ENCODE measurements around the gene AMPH. TPM values are rescaled to one million over a fixed set of nuclear protein-coding genes. Genes with fewer than 3 reads are reported as not detected.

The AMPH gene
- total and polyA plus RNA-seq, 3 experiments from 2014 or later: 0.18 TPM; not detected in 2

DNA sequence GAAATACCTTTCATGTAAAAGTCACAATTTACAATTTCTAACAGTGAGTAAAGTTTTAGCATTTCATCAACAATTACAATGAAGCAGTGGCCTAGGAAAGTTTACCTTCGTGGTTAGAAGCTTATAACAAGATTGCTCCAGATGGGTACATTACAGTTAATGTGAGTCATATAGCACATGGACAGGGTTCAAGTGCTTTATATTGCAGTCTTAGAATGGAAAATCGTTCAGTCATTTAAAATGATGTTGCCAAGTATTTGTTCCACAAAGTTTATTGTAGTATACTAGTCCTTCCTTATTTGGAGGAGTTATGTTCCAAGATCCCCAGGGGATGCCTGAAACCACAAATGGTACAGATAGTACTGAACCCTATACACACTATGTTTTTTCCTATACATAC lies 183.1 kb downstream of the AMPH start:
- no peaks in the 10 kb centered on the region for H3K9me3 ChIP-seq (ENCODE audit: low read length)

DNA sequence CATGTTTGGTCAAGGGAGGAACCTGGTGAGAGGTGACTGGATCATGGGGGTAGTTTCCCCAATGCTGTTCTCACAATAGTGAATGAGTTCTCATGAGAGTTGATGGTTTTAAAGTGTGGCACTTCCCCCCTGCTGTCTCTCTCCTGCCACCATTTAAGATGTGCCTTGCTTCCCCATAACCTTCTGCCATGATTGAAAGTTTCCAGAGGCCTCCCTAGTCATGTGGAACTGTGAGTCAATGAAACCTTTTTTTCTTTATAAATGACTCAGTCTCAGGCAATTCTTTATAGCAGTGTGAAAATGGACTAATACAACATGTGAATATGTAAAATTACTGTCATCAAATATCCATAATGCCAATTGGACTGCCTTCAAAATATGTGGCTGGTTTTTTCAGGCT lies 192.2 kb downstream of the AMPH start:
- ChIA-PET POLR2A (interaction anchor here (0.6 kb wide), 1 partner anchor 613 kb away, joined by 3 read pairs; no protein-coding TSS in a partner anchor), CTCF (no interaction called here)
- H3K4me3 ChIP-seq (ENCODE audit: low read length): no peak overlapping the region
- Mint-ChIP-seq H3K36me3 (peaks cover 0 to 7% (median 0%) of the 10 kb centered on the region in 3 donors), H3K9me3 (no peaks in the 10 kb centered on the region), H3K27ac (no peak overlapping the region), H3K4me3 (no peak overlapping the region), H3K27me3 (peaks cover 4 to 15% of the 10 kb centered on the region in 2 donors), H3K4me1 (peaks cover 1% of the 10 kb centered on the region in 3 donors)
- no peaks in the 10 kb centered on the region for H3K36me3 ChIP-seq (ENCODE audit: insufficient read depth, low read length)
- DNase-seq: no peak
- H3K9me3 ChIP-seq (ENCODE audit: low read length): no peaks in the 10 kb centered on the region
- H3K27me3 ChIP-seq (ENCODE audit: insufficient read depth, low read length, poor library complexity, severe bottlenecking): no peaks in the 10 kb centered on the region
- no peak overlapping the region for H3K27ac ChIP-seq (ENCODE audit: low read depth, low read length)
- no peaks in the 10 kb centered on the region for H3K4me1 ChIP-seq (ENCODE audit: insufficient read depth, low read length)

More for the DNA sequence above, 183.1 kb downstream of the AMPH start:
- H3K4me1 ChIP-seq (ENCODE audit: insufficient read depth, low read length): no peaks in the 10 kb centered on the region
- no peak overlapping the region for H3K27ac ChIP-seq (ENCODE audit: low read depth, low read length)
- no peaks in the 10 kb centered on the region for H3K27me3 ChIP-seq (ENCODE audit: insufficient read depth, low read length, poor library complexity, severe bottlenecking)
- H3K36me3 ChIP-seq (ENCODE audit: insufficient read depth, low read length): no peaks in the 10 kb centered on the region
- ChIA-PET CTCF (no interaction called here), POLR2A (no interaction called here)
- Mint-ChIP-seq H3K27me3 (peaks cover 2 to 20% of the 10 kb centered on the region in 2 donors), H3K9me3 (no peaks in the 10 kb centered on the region), H3K27ac (no peak overlapping the region), H3K36me3 (no peaks in the 10 kb centered on the region), H3K4me3 (no peak overlapping the region), H3K4me1 (no peaks in the 10 kb centered on the region)
- no peak for DNase-seq
- no peak overlapping the region for H3K4me3 ChIP-seq (ENCODE audit: low read length)

DNA sequence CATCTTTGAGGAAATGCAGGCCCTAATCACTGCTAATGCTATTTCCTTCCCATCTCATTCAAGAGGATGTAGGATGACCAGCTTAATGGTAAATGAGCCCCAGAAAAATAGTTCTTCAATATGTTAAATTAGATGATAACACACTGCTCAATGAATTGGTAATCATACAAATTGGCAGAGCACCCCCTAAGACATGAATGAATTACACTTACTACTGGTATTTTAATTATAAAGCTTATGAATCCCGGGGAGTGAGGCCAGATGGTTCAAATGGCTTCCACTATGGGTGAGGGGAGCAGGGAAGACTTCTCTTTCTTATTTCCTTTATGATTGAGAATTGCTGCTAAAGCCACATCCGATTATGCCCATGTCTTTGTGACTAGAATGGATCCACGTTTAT lies 198.5 kb downstream of the AMPH start:
- no peaks in the 10 kb centered on the region for H3K36me3 ChIP-seq (ENCODE audit: insufficient read depth, low read length)
- Mint-ChIP-seq H3K36me3 (peaks cover 0 to 7% (median 0%) of the 10 kb centered on the region in 3 donors), H3K4me3 (no peak overlapping the region), H3K9me3 (no peaks in the 10 kb centered on the region), H3K27me3 (peaks cover 6 to 27% of the 10 kb centered on the region in 2 donors), H3K4me1 (peaks cover 10 to 14% (median 13%) of the 10 kb centered on the region in 3 donors), H3K27ac (no peak overlapping the region)
- DNase-seq: no peak
- no peak overlapping the region for H3K27ac ChIP-seq (ENCODE audit: low read depth, low read length)
- H3K4me3 ChIP-seq (ENCODE audit: low read length): no peak overlapping the region
- no peaks in the 10 kb centered on the region for H3K27me3 ChIP-seq (ENCODE audit: insufficient read depth, low read length, poor library complexity, severe bottlenecking)
- no peaks in the 10 kb centered on the region for H3K9me3 ChIP-seq (ENCODE audit: low read length)
- ChIA-PET CTCF (no interaction called here), POLR2A (no interaction called here)
- peaks cover 13% of the 10 kb centered on the region for H3K4me1 ChIP-seq (ENCODE audit: insufficient read depth, low read length)

DNA sequence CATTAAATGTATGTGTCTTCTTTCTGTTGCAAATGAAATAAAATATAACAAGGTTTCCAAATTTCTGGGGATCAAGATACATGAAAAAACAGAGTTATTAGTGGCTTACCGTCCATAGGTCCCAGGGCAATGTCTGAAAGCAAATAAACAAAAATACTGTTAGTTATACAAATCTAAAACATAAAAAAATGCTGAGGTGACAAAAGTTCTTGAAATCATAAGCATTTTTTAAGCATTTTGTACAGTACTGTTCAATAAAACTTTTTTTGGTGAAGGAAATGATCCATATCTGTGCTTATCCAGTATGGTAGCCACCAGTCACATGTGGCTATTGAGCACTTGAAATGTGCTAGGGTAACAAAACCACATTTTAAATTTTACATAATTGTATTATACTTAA lies 199.1 kb downstream of the AMPH start:
- POLR2A ChIA-PET: no interaction called here
- H3K4me3 Mint-ChIP-seq: no peak overlapping the region
- Histone ChIP-seq H3K4me1 (ENCODE audit: insufficient read depth, low read length) (peaks cover 19% of the 10 kb centered on the region), H3K36me3 (ENCODE audit: insufficient read depth, low read length) (no peaks in the 10 kb centered on the region), H3K9me3 (ENCODE audit: low read length) (no peaks in the 10 kb centered on the region), H3K27ac (ENCODE audit: low read depth, low read length) (no peak overlapping the region), H3K27me3 (ENCODE audit: insufficient read depth, low read length, poor library complexity, severe bottlenecking) (no peaks in the 10 kb centered on the region), H3K4me3 (ENCODE audit: low read length) (no peak overlapping the region)
- CTCF ChIA-PET: no interaction called here
- peaks cover 0 to 7% (median 0%) of the 10 kb centered on the region in 3 donors for H3K36me3 Mint-ChIP-seq
- peaks cover 16 to 20% (median 19%) of the 10 kb centered on the region in 3 donors for H3K4me1 Mint-ChIP-seq
- H3K9me3 Mint-ChIP-seq: no peaks in the 10 kb centered on the region
- no peak overlapping the region for H3K27ac Mint-ChIP-seq
- peaks cover 6 to 27% of the 10 kb centered on the region in 2 donors for H3K27me3 Mint-ChIP-seq
- no peak for DNase-seq

DNA sequence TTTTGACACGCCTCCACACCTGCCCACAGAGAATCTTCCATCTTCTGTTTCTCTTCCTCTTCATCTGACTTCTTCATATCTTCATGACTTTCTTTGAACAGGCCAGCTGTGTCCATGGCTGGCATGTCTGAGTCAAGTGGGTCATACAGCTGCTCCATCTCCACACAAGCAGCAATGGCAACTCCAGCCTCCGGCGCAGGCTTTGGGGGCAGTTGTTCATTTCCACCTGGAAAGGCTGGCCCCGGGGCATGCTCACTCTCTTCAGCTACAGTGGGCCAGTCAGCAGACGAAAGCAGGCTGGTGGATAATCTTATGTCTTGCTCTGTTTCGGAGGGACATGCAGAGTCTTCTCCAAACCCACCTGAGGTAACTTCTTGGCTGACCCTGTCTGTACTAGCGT lies 202.1 kb downstream of the AMPH start:
- CTCF ChIA-PET: no interaction called here
- Mint-ChIP-seq H3K4me1 (peaks cover 43 to 49% (median 49%) of the 10 kb centered on the region in 3 donors), H3K36me3 (peaks cover 0 to 4% (median 0%) of the 10 kb centered on the region in 3 donors), H3K9me3 (peaks cover 0 to 3% (median 0%) of the 10 kb centered on the region in 5 donors), H3K27me3 (peaks cover 6 to 12% of the 10 kb centered on the region in 2 donors), H3K4me3 (peak overlapping the region in 1 of 7 donors; percentile 3), H3K27ac (peak overlapping the region in 2 of 8 donors; percentile 48 to 49)
- Histone ChIP-seq H3K27ac (ENCODE audit: low read depth, low read length) (no peak overlapping the region), H3K27me3 (ENCODE audit: insufficient read depth, low read length, poor library complexity, severe bottlenecking) (no peaks in the 10 kb centered on the region), H3K4me1 (ENCODE audit: insufficient read depth, low read length) (peaks cover 48% of the 10 kb centered on the region), H3K9me3 (ENCODE audit: low read length) (no peaks in the 10 kb centered on the region), H3K36me3 (ENCODE audit: insufficient read depth, low read length) (no peaks in the 10 kb centered on the region), H3K4me3 (ENCODE audit: low read length) (no peak overlapping the region)
- POLR2A ChIA-PET: no interaction called here
- DNase-seq: no peak

DNA sequence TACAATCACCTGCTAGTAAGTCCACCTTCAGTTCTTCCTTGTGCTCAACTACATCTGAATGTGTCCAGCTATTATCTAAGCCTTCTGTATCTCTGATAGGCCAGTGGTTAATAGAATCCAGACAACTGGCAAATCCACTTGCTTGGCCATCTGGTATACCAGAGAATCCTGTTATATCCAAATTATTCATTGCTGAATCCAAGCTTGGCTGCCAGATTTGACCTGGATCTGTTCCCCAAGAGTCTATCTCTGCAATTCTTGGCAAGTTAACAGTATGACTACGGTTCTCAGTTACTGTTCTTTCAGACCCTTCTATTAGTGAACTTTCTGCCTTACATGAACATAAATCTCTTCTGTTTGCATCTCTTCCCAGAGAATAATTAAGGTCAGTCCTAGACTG lies 203.1 kb downstream of the AMPH start:
- Mint-ChIP-seq H3K4me3 (peak overlapping the region in 3 of 7 donors; percentile 7 to 58 (median 39)), H3K27me3 (peaks cover 6 to 7% of the 10 kb centered on the region in 2 donors), H3K4me1 (peaks cover 41 to 53% (median 45%) of the 10 kb centered on the region in 3 donors), H3K36me3 (no peaks in the 10 kb centered on the region), H3K9me3 (peaks cover 0 to 3% (median 0%) of the 10 kb centered on the region in 5 donors), H3K27ac (peak overlapping the region in 2 of 8 donors; percentile 49 to 72)
- no peak for DNase-seq
- H3K36me3 ChIP-seq (ENCODE audit: insufficient read depth, low read length): no peaks in the 10 kb centered on the region
- peaks cover 47% of the 10 kb centered on the region for H3K4me1 ChIP-seq (ENCODE audit: insufficient read depth, low read length)
- no peak overlapping the region for H3K27ac ChIP-seq (ENCODE audit: low read depth, low read length)
- H3K27me3 ChIP-seq (ENCODE audit: insufficient read depth, low read length, poor library complexity, severe bottlenecking): no peaks in the 10 kb centered on the region
- POLR2A ChIA-PET: no interaction called here
- H3K9me3 ChIP-seq (ENCODE audit: low read length): no peaks in the 10 kb centered on the region
- H3K4me3 ChIP-seq (ENCODE audit: low read length): no peak overlapping the region
- CTCF ChIA-PET: no interaction called here

DNA sequence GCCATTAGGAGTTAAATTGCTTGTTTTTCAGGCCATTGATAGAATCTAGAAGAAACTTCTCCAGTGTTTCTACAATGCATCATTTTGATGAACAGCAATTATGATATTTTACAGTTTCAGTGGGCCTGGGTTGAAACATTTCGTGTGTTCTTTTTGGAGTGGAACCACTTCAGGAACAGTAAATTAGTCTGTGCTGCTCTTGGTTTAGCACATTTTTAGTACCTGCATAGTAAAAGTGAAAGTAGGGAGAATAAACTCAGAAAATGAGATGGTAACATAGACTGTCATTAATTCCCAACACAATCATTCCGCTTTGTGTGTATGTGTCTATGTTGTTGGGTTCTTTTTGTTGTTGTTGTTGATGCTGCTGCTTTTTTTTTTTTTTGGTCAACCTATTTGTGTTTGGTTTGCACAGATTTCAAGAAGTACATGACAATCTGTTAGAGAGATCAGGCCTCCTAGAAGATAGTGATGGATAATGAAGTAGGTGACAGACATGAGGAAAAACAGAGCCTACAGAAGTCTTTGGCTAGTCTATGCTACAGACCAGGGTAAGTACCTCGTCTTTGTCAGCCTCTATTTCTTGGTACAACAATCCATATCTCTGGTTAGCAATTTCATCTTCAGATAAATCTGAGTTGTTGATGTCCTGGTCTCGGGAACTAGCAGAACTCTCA lies 203.8 kb downstream of the AMPH start:
- Histone ChIP-seq H3K36me3 (ENCODE audit: insufficient read depth, low read length) (no peaks in the 10 kb centered on the region), H3K9me3 (ENCODE audit: low read length) (no peaks in the 10 kb centered on the region), H3K4me1 (ENCODE audit: insufficient read depth, low read length) (peaks cover 43% of the 10 kb centered on the region), H3K27me3 (ENCODE audit: insufficient read depth, low read length, poor library complexity, severe bottlenecking) (no peaks in the 10 kb centered on the region), H3K4me3 (ENCODE audit: low read length) (no peak overlapping the region), H3K27ac (ENCODE audit: low read depth, low read length) (no peak overlapping the region)
- peaks cover 41 to 53% (median 45%) of the 10 kb centered on the region in 3 donors for H3K4me1 Mint-ChIP-seq
- CTCF ChIA-PET: no interaction called here
- peak overlapping the region; percentile 7 to 72 (median 39) for H3K4me3 Mint-ChIP-seq
- H3K27ac Mint-ChIP-seq: peak overlapping the region in 7 of 8 donors; percentile 27 to 76 (median 72)
- no peak for DNase-seq
- H3K27me3 Mint-ChIP-seq: peaks cover 6 to 7% of the 10 kb centered on the region in 2 donors
- H3K36me3 Mint-ChIP-seq: no peaks in the 10 kb centered on the region
- H3K9me3 Mint-ChIP-seq: peaks cover 0 to 3% (median 0%) of the 10 kb centered on the region in 5 donors
- POLR2A ChIA-PET: no interaction called here

DNA sequence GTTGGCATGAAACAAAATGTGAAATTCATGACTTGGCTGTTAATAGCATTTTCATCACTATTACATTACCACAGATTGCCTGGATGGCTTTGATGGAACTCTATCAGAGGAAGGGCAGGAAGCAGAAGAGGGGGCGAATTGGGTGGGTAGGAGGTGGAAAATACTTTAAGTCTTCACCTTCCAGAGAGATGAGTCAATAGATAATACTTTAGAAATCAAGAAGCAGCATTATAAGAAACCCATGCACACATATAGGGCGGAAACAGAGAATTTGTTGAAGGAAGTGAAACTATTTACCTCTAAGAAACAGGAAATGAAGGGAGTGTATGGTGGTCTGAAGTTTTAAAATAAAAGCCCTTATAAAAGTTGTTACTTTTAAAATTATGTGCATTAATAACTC lies 205.7 kb downstream of the AMPH start:
- peaks cover 0 to 3% (median 0%) of the 10 kb centered on the region in 5 donors for H3K9me3 Mint-ChIP-seq
- peak overlapping the region; percentile 19 to 80 (median 46) for H3K4me3 Mint-ChIP-seq
- H3K27me3 ChIP-seq (ENCODE audit: insufficient read depth, low read length, poor library complexity, severe bottlenecking): no peaks in the 10 kb centered on the region
- no peak overlapping the region for H3K4me3 ChIP-seq (ENCODE audit: low read length)
- peak overlapping the region; percentile 29 to 95 (median 72) for H3K27ac Mint-ChIP-seq
- no peaks in the 10 kb centered on the region for H3K36me3 Mint-ChIP-seq
- peaks cover 41 to 53% (median 45%) of the 10 kb centered on the region in 3 donors for H3K4me1 Mint-ChIP-seq
- H3K27me3 Mint-ChIP-seq: peaks cover under 1 to 2% of the 10 kb centered on the region in 2 donors
- ChIA-PET POLR2A (no interaction called here), CTCF (interaction anchor here (1.1 to 1.2 kb wide), 2 partner anchors 12 to 23 kb away, joined by 3 to 4 read pairs; no protein-coding TSS in a partner anchor)
- H3K4me1 ChIP-seq (ENCODE audit: insufficient read depth, low read length): peaks cover 43% of the 10 kb centered on the region
- H3K9me3 ChIP-seq (ENCODE audit: low read length): no peaks in the 10 kb centered on the region
- no peaks in the 10 kb centered on the region for H3K36me3 ChIP-seq (ENCODE audit: insufficient read depth, low read length)
- no peak for DNase-seq
- H3K27ac ChIP-seq (ENCODE audit: low read depth, low read length): no peak overlapping the region
